GM19438 (cell line): ENCODE results near the gene BMPER.

Experiments
- ATAC-seq: cut with Tn5 transposase; IDR thresholded peaks from one replicate; pipeline ENCODE4 v1.9.1; 2021; ENCODE audit warnings: low read depth; ENCODE audit not compliant: unreplicated experiment

BMPER gene

DNA sequence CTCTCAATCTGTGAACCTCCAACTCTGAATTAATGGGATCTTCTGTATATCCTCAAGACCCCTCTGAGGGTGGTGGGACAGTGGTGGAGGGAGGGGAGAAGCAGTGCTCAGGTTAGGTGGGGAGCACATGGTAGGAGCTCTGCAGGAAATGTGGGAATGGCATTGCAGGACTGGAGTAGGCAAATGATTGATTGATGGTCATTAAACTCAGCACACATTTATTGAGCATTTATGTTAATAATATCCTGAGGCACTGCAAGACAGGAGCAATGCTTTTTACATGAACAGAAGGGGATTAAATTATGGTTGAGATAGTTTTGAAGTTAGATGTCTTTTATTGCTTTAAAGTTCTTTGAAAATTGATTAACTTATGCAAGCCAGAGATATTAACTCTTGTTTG, 14.1 kb downstream of the BMPER start:
- ATAC-seq, result no peak

DNA sequence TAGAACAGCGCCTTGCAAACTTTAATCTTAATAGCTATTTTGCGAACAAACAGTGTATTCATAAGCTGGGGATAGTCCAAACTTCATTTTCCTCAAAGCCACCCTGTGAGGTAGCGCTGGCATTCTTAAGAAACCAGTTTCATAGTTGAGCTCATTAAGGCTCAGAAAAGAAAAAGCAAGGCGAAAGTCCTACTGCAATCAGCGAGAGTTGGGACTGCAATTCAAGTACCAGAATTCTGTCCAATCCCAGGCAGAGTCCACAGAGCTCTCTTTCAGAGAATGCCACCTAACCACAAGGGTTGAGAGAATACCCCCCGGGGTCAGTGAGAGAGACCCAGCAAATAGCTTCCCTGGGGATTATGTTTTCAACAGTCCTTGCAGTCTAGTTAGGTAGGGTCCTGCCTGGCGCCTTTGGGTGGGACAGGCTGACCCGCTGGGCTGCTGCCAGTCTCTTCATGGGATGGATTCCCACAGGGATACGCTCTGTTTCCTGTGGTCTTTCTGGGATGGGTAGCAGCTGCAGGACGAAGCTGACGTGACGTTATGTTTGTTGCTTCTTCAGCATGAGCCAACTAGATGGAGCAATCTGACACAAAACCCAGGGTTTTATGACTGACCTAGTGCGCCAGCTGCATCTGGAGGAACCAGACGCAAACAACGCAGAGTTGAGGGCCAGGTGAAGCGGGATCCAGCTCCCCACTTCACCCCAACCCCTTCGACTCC, 16.0 kb downstream of the BMPER start:
- no peak for ATAC-seq

DNA sequence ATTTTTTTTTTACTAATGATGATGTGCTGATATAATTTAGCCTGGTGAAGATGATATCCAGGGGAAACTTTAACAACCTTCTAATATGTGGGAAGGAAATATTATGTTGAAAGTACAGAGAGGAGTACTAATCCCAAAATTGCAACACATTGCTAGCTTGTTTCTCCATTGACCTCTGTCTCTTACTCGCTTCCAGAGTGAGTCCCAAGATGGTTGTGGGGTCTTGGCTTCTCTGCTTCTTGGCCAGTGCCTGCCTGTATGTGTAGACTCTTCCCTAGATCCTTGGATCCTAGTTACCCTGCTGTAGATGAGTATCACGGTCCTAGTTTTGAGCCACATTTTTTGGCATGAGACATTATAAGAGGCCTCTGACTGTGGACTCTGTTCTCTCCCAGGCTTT, 17.5 kb downstream of the BMPER start:
- ATAC-seq, result no peak

DNA sequence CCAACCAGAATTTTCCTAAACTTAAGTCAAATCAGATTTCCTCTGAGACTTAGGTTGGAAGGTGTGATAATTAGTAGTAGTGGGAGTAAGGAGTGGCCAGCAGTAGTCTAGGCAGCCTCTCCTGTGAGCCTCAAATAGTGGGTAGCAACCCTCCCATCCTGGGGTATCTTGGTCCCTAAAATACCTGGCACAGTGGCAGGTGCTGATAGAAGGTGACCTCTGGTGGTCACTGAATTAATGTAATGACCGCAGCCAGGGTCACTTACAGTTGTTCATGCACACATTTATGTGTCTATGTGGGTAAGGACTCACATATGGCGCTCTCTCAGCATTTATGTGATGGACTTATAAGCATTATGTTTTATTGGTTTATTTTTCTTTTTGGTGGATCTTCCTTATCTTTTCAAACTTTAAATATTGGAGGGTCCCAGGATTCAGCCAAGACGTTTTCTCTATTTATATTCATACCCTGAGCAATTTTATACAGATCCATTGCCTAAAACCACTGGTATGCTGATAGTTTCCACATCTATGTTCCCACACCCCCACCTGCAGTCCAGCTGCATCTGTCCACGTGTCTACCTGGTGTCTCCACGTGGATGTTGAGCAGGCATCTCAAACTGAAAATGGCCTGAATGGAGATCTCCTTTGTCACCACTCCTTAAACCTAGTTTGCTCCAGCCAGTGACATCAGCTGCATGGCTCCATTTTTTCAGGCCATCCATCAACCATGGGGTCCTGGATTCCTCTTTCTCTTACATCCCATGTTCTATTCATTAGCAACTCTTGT, 18.3 kb downstream of the BMPER start:
- no peak for ATAC-seq

DNA sequence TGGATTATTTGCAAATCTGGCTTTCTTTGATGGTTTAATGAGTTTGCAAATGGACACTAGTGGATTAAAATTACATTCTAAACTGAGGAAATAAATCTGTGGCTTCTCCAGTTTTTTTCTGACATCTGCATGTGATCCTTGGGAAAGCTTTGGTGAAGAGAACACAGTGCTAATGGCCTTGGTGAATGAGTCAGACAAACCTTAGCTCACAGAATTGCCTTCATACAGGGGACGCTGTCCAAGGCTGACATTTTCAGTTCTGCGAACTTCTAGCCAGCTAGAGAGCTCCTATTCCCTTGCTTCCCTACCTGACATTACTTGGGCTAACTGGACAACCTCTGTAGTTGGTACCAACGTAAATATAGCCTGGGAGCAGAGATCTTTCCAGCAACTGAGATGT, 21.2 kb downstream of the BMPER start:
- no peak for ATAC-seq

DNA sequence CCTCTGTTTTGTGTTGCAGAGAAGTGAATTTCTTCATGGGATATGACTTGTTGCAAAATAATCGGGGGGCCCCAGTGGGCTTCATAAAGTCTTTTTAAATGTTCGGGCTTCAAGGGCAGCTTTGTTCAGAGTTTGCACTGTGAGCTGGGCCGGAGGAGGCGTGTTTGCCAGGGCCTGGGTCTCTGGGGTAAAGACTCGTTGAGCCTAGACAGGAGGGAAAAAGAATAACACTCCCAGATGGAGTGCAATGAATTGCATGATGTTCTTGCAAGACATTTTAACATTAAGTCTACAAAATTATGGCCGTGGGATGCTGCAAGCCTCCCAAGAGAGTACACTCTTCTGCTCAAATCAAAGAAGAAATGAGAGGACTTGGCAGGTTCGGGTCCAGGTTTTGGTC, 23.6 kb downstream of the BMPER start:
- ATAC-seq, result no peak

DNA sequence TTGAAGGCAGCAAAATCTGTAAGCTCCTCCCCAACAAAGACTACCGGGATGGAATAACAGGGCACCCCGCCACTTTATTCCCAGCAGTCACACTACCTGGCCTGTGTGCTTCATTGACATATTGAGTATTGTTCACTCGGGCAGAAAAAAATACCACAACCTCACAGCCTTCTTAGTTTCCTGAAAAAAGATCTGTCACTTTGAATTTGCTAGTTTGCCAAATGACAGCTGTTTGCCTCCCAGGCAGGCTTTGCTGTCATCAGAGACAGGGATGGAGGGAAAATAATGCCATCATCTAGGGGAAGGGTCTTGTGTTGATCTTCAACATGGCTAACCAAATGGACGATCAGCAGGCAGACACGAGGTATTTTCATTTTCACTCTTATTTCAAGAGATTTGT, 26.9 kb downstream of the BMPER start:
- ATAC-seq, result no peak

DNA sequence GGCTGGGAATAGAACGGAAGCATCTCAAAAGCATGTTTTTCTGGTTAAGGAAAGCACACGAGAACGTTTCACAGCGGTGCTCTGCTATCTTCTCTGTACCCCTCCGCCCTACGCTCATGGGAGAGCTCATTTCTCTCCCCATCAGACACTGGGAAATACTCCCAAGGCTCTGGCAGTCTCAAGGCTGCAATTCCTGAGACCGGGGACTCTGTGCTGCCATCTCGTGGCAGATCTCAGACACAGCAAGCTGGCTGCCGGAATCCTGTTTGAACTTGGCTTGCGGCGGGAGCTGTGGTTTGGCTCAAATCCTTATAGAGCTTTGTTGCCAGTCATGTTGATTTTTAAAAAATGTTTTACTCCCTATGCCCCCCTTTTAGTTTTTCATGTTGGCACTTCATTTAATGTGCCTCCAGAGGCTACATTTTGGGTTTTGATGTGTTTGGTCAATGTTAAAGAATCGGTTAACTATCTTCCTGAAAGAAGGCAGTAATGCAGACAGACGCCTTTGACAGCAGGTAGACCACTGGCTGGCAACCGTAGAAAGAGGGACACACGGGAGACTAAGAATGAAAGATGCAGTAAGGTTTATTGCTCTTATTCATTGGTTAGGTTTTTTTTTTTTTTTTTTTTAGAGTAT, 27.6 kb downstream of the BMPER start:
- peak; percentile 80 for ATAC-seq

DNA sequence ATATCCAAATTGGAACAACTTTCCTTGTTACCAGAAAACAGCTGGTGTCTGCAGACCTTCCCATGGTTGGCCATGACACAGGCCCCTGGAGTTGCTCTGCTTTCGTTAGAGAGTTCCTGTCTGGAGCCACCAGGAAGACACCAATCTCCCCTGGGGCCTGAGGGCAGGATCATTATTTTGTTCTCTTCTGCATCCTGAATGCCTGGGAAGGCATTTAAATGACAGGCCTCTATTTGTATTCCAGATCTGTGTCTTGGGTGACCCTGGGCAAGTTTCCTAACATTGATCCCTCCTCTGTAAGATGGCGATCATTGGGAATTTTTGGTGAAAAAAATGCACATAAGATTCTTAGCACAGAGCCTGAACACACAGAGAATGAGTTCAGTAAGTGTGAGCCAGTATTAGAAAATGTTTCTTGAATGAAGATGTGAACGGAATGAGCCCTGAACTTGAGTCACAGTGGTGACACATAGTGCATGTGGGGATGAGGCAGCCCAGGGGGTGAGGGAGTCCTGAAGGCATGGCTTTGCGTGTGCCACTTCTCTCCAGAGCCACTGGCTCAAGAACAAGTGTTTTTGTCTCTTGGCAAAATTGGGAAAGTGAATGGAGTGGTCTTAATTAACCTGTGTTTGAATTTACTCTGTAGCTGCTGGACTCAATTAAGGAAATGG, 28.4 kb downstream of the BMPER start:
- ATAC-seq, result no peak

DNA sequence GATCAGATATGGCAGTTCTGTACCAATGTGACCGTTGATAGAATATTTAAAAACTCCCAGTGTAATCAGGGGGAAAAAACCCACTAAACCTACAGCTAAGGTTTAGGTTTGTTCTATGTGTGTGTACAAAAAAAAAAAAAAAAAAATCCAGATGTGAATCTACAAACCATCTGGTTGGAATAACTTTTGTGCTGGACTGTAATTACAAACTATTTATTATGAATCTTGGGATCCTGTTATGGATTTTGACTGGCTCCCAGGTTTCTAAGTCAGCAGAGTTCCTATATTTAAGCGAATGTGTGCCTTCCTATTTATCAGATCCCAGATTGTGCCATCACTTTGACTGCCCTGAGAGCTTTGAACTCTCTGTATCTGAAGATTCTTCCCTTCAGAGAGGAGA, 29.1 kb downstream of the BMPER start:
- ATAC-seq, result no peak

DNA sequence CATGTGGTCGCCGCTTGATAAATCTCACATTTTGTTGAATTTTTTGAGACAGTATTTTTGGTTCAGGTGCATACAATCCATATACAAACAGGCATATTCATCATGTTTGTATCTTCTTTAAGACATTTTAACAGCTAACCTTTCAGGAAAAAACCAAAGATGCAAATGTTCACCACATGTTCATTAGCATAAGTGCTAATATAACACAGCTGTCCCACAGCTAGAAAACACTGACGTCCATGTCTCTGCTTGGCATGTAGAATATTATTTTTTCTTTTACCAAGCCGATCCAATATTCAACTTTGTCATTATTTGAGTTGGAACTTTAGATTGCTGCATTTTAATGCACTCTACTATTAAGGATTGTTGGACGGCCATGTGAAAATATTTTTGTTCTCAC, 31.2 kb downstream of the BMPER start:
- ATAC-seq, result no peak

DNA sequence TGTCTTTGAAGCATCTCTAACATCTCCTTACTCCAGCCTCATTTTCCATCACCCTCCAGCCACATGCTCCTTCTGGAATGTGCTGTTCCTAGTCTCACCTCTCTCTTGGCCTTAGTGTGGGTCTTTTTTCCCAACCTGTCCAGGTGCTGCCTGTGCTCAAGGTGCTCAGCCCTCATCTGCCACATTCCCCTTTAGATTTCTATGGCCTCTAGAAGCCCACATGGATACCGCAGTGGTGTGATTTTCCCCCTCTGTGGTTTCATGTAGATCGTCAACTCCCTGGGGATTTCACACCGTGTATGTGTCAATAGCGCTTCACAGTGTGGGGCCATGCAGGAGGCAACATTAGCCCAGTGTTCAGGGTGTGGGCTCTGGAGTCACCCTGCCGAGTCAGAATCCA, 32.5 kb downstream of the BMPER start:
- ATAC-seq, result no peak

DNA sequence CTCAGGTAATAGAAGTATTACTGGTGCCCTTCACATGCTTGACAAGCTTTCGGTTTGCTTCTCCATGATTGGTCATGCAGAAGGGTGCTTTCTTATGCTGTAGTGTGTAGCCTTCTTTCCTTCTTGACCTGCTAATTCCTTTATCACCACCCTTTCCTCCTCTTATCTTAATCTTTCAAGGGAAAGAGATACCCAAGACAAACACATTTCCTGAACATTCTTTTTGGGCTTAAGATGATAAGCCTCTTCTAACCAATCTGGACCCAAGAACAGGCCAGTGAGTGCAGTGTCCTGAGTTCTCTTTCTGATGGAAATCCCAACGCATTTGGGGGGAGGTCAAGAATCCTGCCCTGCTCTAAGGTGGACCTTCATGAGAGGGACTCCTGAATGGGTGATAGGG, 33.8 kb downstream of the BMPER start:
- ATAC-seq, result no peak

DNA sequence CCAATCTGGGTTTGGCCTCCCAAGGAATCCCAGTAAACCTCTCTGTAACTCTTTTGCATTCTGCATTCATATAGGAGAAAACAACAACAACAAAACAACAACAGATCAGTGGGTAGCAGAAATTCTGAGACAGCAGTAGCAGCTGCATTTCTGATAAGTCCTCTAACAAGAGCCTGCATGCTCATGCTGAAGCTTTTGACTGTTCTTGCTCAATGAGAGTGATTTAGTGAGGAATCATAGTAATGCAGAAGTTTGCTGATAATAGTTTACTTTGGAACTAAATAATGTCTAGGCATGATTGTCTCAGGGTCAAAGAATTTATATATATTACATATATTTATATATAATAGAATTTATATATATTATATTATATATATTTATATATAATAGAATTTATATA, 35.2 kb downstream of the BMPER start:
- no peak for ATAC-seq

DNA sequence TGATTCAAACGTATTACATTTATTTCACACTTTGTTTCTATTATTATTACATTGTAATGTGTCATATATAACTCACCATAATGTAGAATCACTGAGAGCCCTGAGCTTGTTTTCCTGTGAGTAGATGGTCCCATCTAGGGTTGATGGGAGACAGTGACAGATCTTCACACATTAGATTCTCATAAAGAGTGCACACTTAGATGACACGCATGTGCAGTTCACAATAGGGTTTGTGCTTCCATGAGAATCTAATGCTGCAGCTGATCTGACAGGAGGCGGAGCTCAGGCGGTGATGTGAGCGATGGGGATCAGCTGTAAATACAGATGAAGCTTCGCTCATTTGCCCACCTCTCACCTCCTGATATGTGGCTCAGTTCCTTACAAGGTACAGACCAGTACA, 36.1 kb downstream of the BMPER start:
- no peak for ATAC-seq

DNA sequence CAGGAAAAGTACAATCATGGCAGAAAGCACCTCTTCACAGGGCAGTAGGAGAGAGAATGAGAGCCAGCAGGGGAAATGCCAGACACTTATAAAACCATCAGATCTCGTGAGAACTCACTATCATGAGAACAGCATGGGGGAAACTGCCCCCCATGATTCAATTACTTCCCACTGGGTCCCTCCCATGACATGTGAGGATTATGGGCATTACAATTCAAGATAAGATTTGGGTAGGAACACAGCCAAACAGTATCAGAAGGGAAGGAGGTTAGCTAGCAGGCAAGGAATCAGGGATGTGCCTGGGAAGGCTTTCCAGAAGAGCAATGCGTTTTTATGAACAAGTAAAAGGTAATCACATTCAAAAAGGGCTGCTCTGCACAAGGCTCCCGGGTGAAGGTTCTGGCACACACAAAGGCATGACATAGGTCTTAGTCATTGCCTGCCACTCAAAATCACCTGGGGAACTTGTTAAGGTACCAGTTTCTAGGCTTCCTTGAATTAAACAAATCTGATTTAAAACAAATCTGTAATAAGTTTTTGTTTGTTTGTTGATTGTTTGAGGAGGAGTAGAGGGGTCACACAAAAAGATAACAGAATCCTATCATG, 40.9 kb downstream of the BMPER start:
- no peak for ATAC-seq

DNA sequence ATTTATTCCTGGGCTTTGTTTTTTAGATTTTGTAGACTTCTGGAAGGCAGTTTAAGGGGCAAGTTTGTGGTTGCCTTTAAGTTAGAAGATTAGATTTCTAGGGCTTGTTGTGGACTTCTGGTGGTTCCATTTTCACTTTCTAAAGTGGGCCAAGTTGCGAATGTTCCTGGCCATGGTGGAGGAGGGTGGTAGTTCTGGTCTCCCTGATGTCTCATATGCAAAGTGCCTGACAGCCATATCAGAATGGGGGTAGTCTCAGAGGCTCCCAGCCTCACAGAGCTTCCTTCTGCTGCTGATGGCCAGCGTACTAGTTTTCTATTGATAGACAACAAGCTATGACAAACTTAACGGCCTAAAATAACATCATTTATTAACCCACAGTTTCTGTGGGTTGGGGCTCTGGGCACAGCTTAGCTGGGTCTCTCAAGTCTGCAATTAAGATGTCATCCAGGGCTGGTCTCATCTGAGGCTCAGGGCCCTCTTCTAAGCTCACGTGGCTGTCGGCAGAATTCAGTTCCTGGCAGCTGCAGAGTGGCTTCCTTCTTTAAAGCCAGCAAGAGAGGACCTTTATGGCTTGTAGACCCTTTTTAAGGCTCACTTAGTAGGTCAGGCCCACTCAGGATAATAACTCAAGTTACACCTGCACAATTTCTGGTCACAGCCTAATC, 44.8 kb downstream of the BMPER start:
- no peak for ATAC-seq

DNA sequence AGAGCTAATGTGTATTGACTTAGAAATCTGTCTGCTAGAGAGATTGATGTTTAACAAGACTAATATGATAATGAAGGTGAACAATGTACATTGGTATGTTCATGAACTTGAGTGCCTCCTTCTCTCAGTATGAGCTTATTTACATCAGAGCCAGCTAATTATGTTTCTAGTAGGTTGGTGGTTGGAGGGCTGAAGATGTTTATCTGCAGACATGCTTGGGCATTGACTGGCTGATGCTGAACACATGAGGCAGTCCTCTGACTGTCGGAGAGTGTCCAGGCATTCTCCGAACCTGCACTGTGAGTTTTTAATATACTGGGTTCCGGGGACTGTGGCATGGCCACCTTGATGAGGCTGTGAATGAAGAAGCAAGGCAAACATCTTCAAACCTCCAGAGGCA, 47.5 kb downstream of the BMPER start:
- no peak for ATAC-seq

DNA sequence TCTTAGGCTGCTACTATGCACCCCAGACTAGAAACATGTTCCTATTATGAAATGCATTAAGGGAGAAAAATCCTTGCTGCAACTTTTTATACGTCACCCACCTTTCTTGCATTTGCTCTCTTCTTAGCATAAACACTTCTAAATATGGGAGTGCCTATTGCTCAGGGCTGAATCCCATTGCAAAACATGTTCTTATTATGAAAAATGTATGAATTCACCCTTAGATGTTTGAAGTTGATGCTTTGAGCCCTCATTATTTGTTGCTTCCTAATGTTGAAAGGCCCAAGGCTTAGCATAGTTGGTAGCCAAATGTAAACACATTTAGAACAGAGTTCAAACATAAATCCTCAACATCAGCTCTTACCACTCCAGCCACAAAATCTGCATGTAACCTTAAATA, 52.8 kb downstream of the BMPER start:
- no peak for ATAC-seq

DNA sequence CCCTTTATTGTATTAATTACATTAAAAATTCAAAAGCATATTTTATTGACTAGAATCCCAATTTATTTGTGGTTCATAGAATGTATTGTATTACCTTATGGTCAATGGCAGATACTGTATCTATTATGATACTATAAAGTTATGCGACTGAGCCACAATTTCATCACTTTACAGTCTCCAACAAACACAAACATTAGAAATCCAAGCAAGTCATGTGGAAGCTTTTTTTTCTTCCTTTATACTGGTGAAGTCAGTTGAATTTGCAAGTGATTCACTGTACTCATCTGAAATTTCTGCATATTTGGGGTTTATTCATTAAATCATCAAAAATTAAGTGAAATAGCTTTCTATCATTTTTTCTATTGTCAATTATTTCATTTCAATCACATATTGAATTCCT, 54.3 kb downstream of the BMPER start:
- no peak for ATAC-seq
